Glomerular endothelial cell (primary cell): ENCODE data around the gene AFP. TPM values are rescaled to one million over a fixed set of nuclear protein-coding genes. Genes with fewer than 3 reads are reported as not detected.

Experiments used
- total RNA-seq: library from RNA; depleted of rRNA; stranded (reverse); fragments of >200 nt; gene quantifications from 2 replicates; pipeline ENCODE4 v1.2.3, GENCODE V29; 2015

AFP gene
- total RNA-seq, 1 donor from 2014 or later: not detected

Other genes starting within 250 kb of the AFP start
- gene ANKRD17, start 177.4 kb upstream of the AFP start, total RNA-seq: 48.2 and 62.5 TPM in 2 replicates
- gene ALB, start 31.9 kb upstream of the AFP start, total RNA-seq: not detected in 2 replicates
- gene AFM, start 45.5 kb downstream of the AFP start, total RNA-seq: not detected in 2 replicates
- gene RASSF6, start 184.2 kb downstream of the AFP start, total RNA-seq: 0.24 TPM in 1 of 2 replicates, not detected in the other